Tibial nerve (tissue), 4 donors: ENCODE data around the gene ROM1.
A peak's percentile ranks its signal among the peaks of the same experiment; 100 is the strongest.

Source experiments
- CTCF ChIP-seq, 5 experiments: fragments of 200-600 bp in 3 of 5; fragments of 450-650 bp in 2 of 5; sonication (generic) in 3 of 5; IDR thresholded peaks; one replicate each; pipeline ENCODE4 v1.5.1; 2016 to 2019; ENCODE audit warnings: antibody characterized with exemption in 5 of 5, mild to moderate bottlenecking in 3 of 5, moderate library complexity in 2 of 5
- EP300 ChIP-seq, 2 donors: sonication (generic); formaldehyde crosslinking; IDR thresholded peaks; one replicate each; pipeline ENCODE4 v1.6.1; 2017; ENCODE audit warnings: antibody characterized with exemption in 2 of 2, mild to moderate bottlenecking in 1 of 2
- POLR2A ChIP-seq, 2 donors: fragments of 450-650 bp; IDR thresholded peaks; one replicate each; pipeline ENCODE4 v1.6.1; 2017; ENCODE audit warnings: antibody characterized with exemption in 2 of 2, mild to moderate bottlenecking in 2 of 2, moderate library complexity in 2 of 2

- TF ChIP-seq CTCF (IDR thresholded peaks at IDR 0.05): peak in 1 of 5 experiments; percentile 22
- TF ChIP-seq POLR2A (IDR thresholded peaks at IDR 0.05): peak; percentile 60 to 75
- peak; percentile 31 to 85 for TF ChIP-seq EP300 (IDR thresholded peaks at IDR 0.05)
These were observed 11.5 kb upstream of the ROM1 start, which contains the start of gene MTA2 for GRCh38 chr11:62601372-62602140.
